Esophagus muscularis mucosa (tissue), 4 donors: ENCODE data around the gene AKT3. TPM values are rescaled to one million over a fixed set of nuclear protein-coding genes. Genes with fewer than 3 reads are reported as not detected.

Experiments
- DNase-seq: peaks from one replicate; pipeline ENCODE4 v3.0.0-alpha.2; 2017; ENCODE audit errors: extremely low spot score
- H3K27ac ChIP-seq, 4 donors: fragments of 200-600 bp; sonication (generic); replicated peaks in 1 of 4; 1 replicate in 3 of 4; 2 replicates in 1 of 4; pipeline ENCODE4 v1.5.1; 2016 to 2019; ENCODE audit warnings: mild to moderate bottlenecking in 1 of 4
- H3K27me3 ChIP-seq, 4 donors: fragments of 200-600 bp; sonication (generic); one replicate each; pipeline versions ENCODE4 v1.5.1 to v1.6.0; 2016 to 2019
- H3K36me3 ChIP-seq, 4 donors: fragments of 200-600 bp; sonication (generic); one replicate each; pipeline ENCODE4 v1.5.1; 2016 to 2019
- H3K4me1 ChIP-seq, 4 donors: fragments of 200-600 bp; sonication (generic); one replicate each; pipeline ENCODE4 v1.5.1; 2016 to 2019
- H3K4me3 ChIP-seq, 4 donors: fragments of 200-600 bp; sonication (generic); 1 replicate in 2 of 4; 2 replicates in 2 of 4; pipeline ENCODE4 v1.5.1; 2016 to 2019; ENCODE audit warnings: mild to moderate bottlenecking in 4 of 4, moderate library complexity in 1 of 4
- H3K9me3 ChIP-seq, 4 donors: fragments of 200-600 bp; sonication (generic); 1 replicate in 3 of 4; 2 replicates in 1 of 4; pipeline ENCODE4 v1.5.1; 2016 to 2019
- CTCF ChIP-seq, 3 experiments: fragments of 200-600 bp in 2 of 3; fragments of 450-650 bp in 1 of 3; sonication (generic) in 2 of 3; IDR thresholded peaks; one replicate each; pipeline ENCODE4 v1.5.1; 2017 to 2019; ENCODE audit warnings: antibody characterized with exemption in 3 of 3, mild to moderate bottlenecking in 2 of 3, moderate library complexity in 1 of 3
- EP300 ChIP-seq: sonication (generic); formaldehyde crosslinking; IDR thresholded peaks from one replicate; pipeline ENCODE4 v1.6.1; 2017; ENCODE audit warnings: antibody characterized with exemption
- POLR2A ChIP-seq: fragments of 450-650 bp; IDR thresholded peaks from one replicate; pipeline ENCODE4 v1.6.1; 2017; ENCODE audit warnings: antibody characterized with exemption, moderate library complexity, mild to moderate bottlenecking, low read depth
- POLR2AphosphoS5 ChIP-seq, 2 donors: sonication (generic); formaldehyde crosslinking; IDR thresholded peaks; one replicate each; pipeline ENCODE4 v1.6.1; 2017; ENCODE audit warnings: antibody characterized with exemption in 2 of 2
- WGBS: methylation state at CpG from one replicate; pipeline ENCODE4 v1.1.5; 2018; 5-methylcytosine and 5-hydroxymethylcytosine counted together
- intact Hi-C: fragments of 100-400 bp; cut with DNase I; formaldehyde crosslinking; loops from one replicate; pipeline ENCODE4 v1.15.1; 2023
- total RNA-seq, 4 donors: library from RNA; depleted of rRNA; stranded (reverse); fragments of >200 nt; gene quantifications; one replicate each; pipeline versions ENCODE4 v1.1.0 to v1.2.1, GENCODE V29; 2016

Gene AKT3
- total RNA-seq, 4 donors from 2014 or later = 63.9 to 104 (median 74.2) TPM

- H3K4me3 ChIP-seq = no peak overlapping the region
- H3K27ac ChIP-seq = no peak overlapping the region
- H3K27me3 ChIP-seq = no peaks in the 10 kb centered on the region
- H3K36me3 ChIP-seq = peaks cover 0 to 5% (median 0%) of the 10 kb centered on the region in 4 donors
- no peak for DNase-seq
- 94% methylated on average over 6 of the region's 6 CpGs for WGBS
- no peaks in the 10 kb centered on the region for H3K9me3 ChIP-seq
- no peak for TF ChIP-seq EP300
- TF ChIP-seq POLR2A = no peak
- no peak for TF ChIP-seq CTCF (IDR thresholded peaks at IDR 0.05)
- TF ChIP-seq POLR2AphosphoS5 (IDR thresholded peaks at IDR 0.05) = no peak
- H3K4me1 ChIP-seq = no peaks in the 10 kb centered on the region
- intact Hi-C loops = no loop called here
Observed at GRCh38 chr1:243550276-243550675, 299.8 kb downstream of the AKT3 start.

DNA sequence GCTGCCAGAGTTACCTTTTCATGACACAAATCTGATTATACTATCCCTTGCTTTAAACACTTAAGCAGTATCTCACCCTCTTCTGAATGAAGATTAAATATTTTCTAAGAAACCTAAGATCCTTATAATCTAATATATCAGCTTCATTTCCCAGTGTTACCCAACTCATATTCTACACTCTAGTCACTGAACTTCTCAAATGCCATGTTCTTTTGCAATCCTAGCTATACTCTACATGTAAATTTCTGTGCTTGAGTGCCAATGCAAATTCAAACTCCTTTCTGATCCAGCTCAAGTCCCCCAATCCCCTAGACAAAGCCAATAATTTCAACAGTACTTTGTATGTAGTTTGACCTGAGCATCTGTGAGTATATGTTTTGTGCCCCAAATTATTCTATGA is 300.3 kb downstream of the AKT3 start:
- no peak overlapping the region for H3K27ac ChIP-seq
- TF ChIP-seq CTCF (IDR thresholded peaks at IDR 0.05) (no peak), POLR2AphosphoS5 (IDR thresholded peaks at IDR 0.05) (no peak), EP300 (no peak), POLR2A (no peak)

DNA sequence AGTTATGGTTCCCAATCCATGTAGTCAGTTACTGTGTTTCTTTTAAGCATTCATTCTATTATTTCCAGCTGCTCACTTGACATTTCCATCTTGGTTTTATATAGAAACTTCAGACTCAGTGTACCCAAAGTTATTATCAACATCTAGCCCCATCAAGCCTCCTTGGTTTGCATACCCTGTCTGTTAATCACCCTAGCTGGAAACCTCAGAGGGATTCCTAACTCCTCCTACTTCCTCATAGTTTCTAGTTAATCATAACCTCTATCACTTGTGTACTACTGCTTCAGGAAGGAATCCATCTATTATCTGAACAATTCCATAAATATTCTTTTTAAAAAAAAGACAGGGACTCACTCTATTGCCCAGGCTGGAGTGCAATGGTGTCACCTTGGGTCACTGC is 300.9 kb downstream of the AKT3 start:
- H3K27me3 ChIP-seq = no peaks in the 10 kb centered on the region
- H3K27ac ChIP-seq = no peak overlapping the region
- intact Hi-C loops = no loop called here
- DNase-seq = no peak
- no peaks in the 10 kb centered on the region for H3K4me1 ChIP-seq
- H3K4me3 ChIP-seq = no peak overlapping the region
- no peak for TF ChIP-seq CTCF (IDR thresholded peaks at IDR 0.05)
- no peak for TF ChIP-seq POLR2AphosphoS5 (IDR thresholded peaks at IDR 0.05)
- no peaks in the 10 kb centered on the region for H3K9me3 ChIP-seq
- H3K36me3 ChIP-seq = peaks cover 3 to 13% (median 7%) of the 10 kb centered on the region in 4 donors

More for the DNA sequence above, 300.3 kb downstream of the AKT3 start:
- no peaks in the 10 kb centered on the region for H3K27me3 ChIP-seq
- H3K4me1 ChIP-seq = no peaks in the 10 kb centered on the region
- peaks cover 0 to 6% (median under 1%) of the 10 kb centered on the region in 4 donors for H3K36me3 ChIP-seq
- H3K9me3 ChIP-seq = no peaks in the 10 kb centered on the region
- no peak overlapping the region for H3K4me3 ChIP-seq
- intact Hi-C loops = no loop called here
- no peak for DNase-seq

DNA sequence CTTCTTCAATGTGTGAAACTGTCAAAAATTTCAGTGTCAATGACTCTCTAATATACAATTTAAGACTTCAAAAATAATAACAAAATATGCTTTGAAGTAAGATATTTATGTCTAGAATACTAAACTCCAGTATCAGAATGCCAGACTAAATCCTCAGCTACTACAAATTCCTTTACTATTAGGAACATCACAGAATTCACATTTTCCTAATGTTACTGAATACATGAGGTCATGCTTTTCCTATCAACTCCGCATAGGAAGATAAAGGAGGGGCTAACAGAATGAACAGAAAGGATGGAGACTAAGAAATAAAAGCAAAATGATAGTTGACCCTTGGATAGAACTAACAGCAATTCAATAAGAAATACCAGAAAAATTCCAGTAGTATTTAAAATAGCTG is 301.5 kb downstream of the AKT3 start:
- TF ChIP-seq CTCF (IDR thresholded peaks at IDR 0.05) = no peak
- TF ChIP-seq POLR2AphosphoS5 (IDR thresholded peaks at IDR 0.05) = no peak
- TF ChIP-seq POLR2A = no peak
- no peak for TF ChIP-seq EP300
- no peak for DNase-seq
- Histone ChIP-seq H3K27ac (no peak overlapping the region), H3K4me3 (no peak overlapping the region), H3K27me3 (no peaks in the 10 kb centered on the region), H3K9me3 (no peaks in the 10 kb centered on the region), H3K36me3 (peaks cover 3 to 18% (median 8%) of the 10 kb centered on the region in 4 donors), H3K4me1 (no peaks in the 10 kb centered on the region)
- intact Hi-C loops = no loop called here
- WGBS = 97% methylated on average over 1 of the region's 1 CpG

DNA sequence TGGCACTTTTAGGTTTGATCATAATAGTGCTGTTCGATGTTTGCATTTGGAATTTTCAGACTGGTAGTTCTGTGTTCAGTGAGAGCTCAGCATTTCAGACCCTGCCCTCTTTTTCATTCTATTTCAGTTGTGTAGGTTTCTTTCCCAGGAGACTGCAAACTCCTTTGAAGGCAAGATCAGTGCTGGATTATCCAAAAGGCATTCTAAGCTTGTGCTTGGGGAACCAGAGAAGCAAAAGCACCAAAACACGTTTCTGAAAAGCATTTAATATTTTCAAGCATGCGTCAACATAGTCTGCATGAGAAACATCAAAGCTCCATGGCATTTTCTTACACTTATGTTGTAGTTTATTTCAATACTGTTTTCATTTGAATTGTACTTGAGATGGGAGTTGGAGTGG is 302.2 kb downstream of the AKT3 start:
- Histone ChIP-seq H3K36me3 (peaks cover 3 to 23% (median 8%) of the 10 kb centered on the region in 4 donors), H3K27ac (no peak overlapping the region), H3K27me3 (no peaks in the 10 kb centered on the region), H3K9me3 (no peaks in the 10 kb centered on the region), H3K4me3 (no peak overlapping the region), H3K4me1 (peaks cover 0 to 3% (median under 1%) of the 10 kb centered on the region in 4 donors)
- 95% methylated on average over 3 of the region's 3 CpGs for WGBS
- intact Hi-C loops = no loop called here
- TF ChIP-seq POLR2A = no peak
- no peak for TF ChIP-seq CTCF (IDR thresholded peaks at IDR 0.05)
- no peak for TF ChIP-seq EP300
- no peak for TF ChIP-seq POLR2AphosphoS5 (IDR thresholded peaks at IDR 0.05)
- no peak for DNase-seq
